GM23248 (cell line): ENCODE results near the gene GPR33.

ENCODE experiments used
- EZH2 ChIP-seq: fragments of 200-600 bp; sonication (generic); IDR thresholded peaks from 2 replicates; pipeline ENCODE4 v1.6.1; 2018; ENCODE audit warnings: antibody characterized with exemption, mild to moderate bottlenecking; ENCODE audit not compliant: insufficient read depth, poor library complexity, severe bottlenecking
- EZH2phosphoT487 ChIP-seq: fragments of 200-600 bp; sonication (generic); IDR thresholded peaks from 2 replicates; pipeline ENCODE4 v1.6.1; 2018; ENCODE audit warnings: antibody characterized with exemption, moderate library complexity, mild to moderate bottlenecking, low read depth; ENCODE audit not compliant: insufficient read depth

DNA sequence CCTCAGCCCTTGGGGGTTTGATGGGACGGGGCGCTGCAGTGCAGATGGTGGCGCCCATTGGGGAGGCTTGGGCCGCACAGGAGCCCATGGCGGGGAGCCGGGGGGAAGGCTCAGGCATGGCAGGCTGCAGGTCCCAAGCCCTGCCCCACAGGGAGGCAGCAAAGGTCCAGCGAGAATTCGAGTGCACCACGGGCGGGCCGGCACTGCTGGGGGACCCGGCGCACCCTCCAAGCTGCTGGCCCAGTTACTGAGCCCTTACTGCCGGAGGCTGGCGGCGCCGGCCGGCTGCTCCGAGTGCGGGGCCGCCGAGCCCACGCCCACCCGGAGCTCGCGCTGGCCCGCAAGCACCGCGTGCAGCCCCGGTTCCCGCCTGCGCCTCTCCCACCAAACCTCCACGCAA lies 39.2 kb upstream of the GPR33 start:
- no peak for TF ChIP-seq EZH2phosphoT487
- TF ChIP-seq EZH2 = no peak
